Measurements from ENCODE around the gene CNKSR3. TPM values are rescaled to one million over a fixed set of nuclear protein-coding genes. Genes with fewer than 3 reads are reported as not detected.

Gene CNKSR3
- polyA plus RNA-seq, 1 of the 3 experiments (the other 2 are of a cell fraction), result 1.6 TPM

DNA sequence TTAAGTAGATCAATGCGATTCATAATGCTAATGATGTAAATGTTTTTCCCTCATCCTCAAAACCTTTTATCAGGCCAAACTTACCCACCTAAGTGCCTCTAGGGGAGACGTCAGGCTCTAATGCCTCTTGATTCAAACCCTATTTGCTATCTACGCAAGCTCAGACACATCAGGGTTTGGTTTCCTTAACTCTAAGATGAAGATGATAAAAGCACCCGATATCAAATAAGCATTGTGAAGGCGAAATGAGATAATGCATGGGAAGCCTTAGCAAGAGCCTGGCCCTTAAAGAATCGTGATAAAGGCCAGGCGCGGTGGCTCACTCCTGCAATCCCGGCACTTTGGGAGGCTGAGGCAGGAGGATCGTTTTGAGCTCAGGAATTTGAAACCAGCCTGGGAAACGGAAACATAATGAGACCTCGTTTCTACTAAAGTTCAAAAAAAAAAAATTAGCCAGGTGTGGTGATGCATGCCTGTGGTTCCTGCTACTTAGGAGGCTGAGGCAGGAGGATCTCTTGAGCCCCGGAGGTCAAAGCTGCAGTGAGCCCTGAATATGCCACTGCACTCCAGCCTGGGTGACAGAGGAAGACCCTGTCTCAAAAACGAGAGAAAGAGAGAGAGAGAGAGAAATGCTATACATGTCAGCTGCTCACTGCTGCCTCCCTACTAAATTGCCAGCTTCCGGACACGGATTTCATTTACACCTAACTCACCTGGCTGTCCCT is 13.5 kb downstream of the CNKSR3 start (continued):
- TF ChIP-seq, protein P1, sequence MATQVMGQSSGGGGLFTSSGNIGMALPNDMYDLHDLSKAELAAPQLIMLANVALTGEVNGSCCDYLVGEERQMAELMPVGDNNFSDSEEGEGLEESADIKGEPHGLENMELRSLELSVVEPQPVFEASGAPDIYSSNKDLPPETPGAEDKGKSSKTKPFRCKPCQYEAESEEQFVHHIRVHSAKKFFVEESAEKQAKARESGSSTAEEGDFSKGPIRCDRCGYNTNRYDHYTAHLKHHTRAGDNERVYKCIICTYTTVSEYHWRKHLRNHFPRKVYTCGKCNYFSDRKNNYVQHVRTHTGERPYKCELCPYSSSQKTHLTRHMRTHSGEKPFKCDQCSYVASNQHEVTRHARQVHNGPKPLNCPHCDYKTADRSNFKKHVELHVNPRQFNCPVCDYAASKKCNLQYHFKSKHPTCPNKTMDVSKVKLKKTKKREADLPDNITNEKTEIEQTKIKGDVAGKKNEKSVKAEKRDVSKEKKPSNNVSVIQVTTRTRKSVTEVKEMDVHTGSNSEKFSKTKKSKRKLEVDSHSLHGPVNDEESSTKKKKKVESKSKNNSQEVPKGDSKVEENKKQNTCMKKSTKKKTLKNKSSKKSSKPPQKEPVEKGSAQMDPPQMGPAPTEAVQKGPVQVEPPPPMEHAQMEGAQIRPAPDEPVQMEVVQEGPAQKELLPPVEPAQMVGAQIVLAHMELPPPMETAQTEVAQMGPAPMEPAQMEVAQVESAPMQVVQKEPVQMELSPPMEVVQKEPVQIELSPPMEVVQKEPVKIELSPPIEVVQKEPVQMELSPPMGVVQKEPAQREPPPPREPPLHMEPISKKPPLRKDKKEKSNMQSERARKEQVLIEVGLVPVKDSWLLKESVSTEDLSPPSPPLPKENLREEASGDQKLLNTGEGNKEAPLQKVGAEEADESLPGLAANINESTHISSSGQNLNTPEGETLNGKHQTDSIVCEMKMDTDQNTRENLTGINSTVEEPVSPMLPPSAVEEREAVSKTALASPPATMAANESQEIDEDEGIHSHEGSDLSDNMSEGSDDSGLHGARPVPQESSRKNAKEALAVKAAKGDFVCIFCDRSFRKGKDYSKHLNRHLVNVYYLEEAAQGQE (IDR thresholded peaks at IDR 0.05; ENCODE audit: low read depth, low read length), result no peak
- TF ChIP-seq FOXM1 (IDR thresholded peaks at IDR 0.05; ENCODE audit: low read depth), result no peak
- TF ChIP-seq SMC3 (IDR thresholded peaks at IDR 0.05; ENCODE audit: low read depth, low read length), result no peak
- no peak for TF ChIP-seq NRF1 (IDR thresholded peaks at IDR 0.05; ENCODE audit: low read depth, low read length)

DNA sequence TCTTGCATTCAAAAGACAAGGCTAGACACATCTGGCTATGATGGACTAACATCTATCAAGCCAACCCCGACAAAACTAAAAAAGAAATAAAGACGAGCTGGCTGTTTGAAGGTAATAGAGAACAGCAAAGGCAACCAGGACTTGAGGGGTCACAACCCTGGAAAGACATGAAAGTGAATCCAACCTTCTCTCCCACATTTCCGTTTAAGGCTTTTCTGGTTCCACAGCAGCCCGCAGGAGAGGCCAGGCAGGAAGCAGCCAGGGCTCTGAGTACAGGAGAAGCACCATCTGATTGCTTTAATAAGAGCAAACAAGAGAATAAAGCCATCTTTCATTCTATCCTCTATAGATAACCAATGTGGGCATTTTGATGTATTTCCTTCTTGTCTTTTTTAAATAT is 14.3 kb downstream of the CNKSR3 start:
- no peak overlapping the region for H3K4me2 ChIP-seq
- no peaks in the 10 kb centered on the region for H3K9me2 ChIP-seq
- no peak overlapping the region for H3K27ac ChIP-seq (ENCODE audit: low read depth in 2 of 2, low read length in 1 of 2)
- TF ChIP-seq TAF1 (IDR thresholded peaks at IDR 0.05; ENCODE audit: borderline replicate concordance, low read depth, low read length), result no peak
- no peak for TF ChIP-seq FOXM1 (IDR thresholded peaks at IDR 0.05; ENCODE audit: low read depth)
- TF ChIP-seq FOXJ3 (CRISPR knock-in tag; IDR thresholded peaks at IDR 0.05), result no peak
- TF ChIP-seq TCF12 (IDR thresholded peaks at IDR 0.05), result no peak
- no peak for TF ChIP-seq GATA2 (CRISPR knock-in tag; IDR thresholded peaks at IDR 0.05)
- TF ChIP-seq, protein P1 (IDR thresholded peaks at IDR 0.05; ENCODE audit: low read depth, low read length), result no peak
- TF ChIP-seq SIN3A (IDR thresholded peaks at IDR 0.05; ENCODE audit: borderline replicate concordance, low read depth, low read length), result no peak
- no peak for TF ChIP-seq EP300 (IDR thresholded peaks at IDR 0.05; ENCODE audit: borderline replicate concordance in 1 of 2, low read depth in 1 of 2, low read length in 1 of 2)
- TF ChIP-seq RFX5 (IDR thresholded peaks at IDR 0.05; ENCODE audit: low read length), result no peak
- no peak for TF ChIP-seq RCOR1 (IDR thresholded peaks at IDR 0.05; ENCODE audit: low read length)
- no peak for TF ChIP-seq RAD21 (IDR thresholded peaks at IDR 0.05; ENCODE audit: low read length)
- H4K20me1 ChIP-seq (ENCODE audit: insufficient read depth), result no peaks in the 10 kb centered on the region
- H3K36me3 ChIP-seq (replicated peaks in 1 of 2; ENCODE audit: control insufficient read depth in 1 of 2, insufficient read depth in 2 of 2, low read length in 1 of 2), result no peaks in the 10 kb centered on the region
- 97% methylated on average over 4 of the region's 4 CpGs for WGBS (ENCODE audit: low lambda C conversion rate)
- ChIA-PET CTCF (interaction anchor here (1.1 to 5.8 kb wide), 5 partner anchors 11 to 180 kb away, joined by 3 to 32 read pairs (median 4); partner anchors contain the start of gene CNKSR3), POLR2A (no interaction called here)
- no peaks in the 10 kb centered on the region for H3K27me3 ChIP-seq (ENCODE audit: insufficient read depth)
- no peak for DNase-seq
- H3K9me3 ChIP-seq, result no peaks in the 10 kb centered on the region
- no peak overlapping the region for H2AFZ ChIP-seq (ENCODE audit: low read depth)
- H3K9ac ChIP-seq, result no peak overlapping the region
- H3K4me1 ChIP-seq (ENCODE audit: control insufficient read depth in 1 of 2, insufficient read depth in 2 of 2, low read depth in 1 of 2, low read length in 1 of 2), result peaks cover 3 to 7% of the 10 kb centered on the region in 2 experiments; a peak in 3 of 4 replicates
- H3K4me3 ChIP-seq (ENCODE audit: low read depth in 2 of 2, low read length in 1 of 2), result no peak overlapping the region
- no peaks in the 10 kb centered on the region for H3K79me2 ChIP-seq (ENCODE audit: insufficient read depth)
- no peaks in the 10 kb centered on the region for H3F3A ChIP-seq (replicated peaks; ENCODE audit: insufficient read depth)
